UCSD-AML1 (cell line): ENCODE data around the gene TSPAN17.
A peak's percentile ranks its signal among the peaks of the same experiment; 100 is the strongest.
"Not testable (repeated sequence)": the region's sequence is repeated elsewhere in the genome, so short reads cannot be mapped to it uniquely, and the experiment has no call there.

Experiments
- DNase-seq: peaks from one replicate; lab custom pipeline; 2025; ENCODE audit not compliant: unreplicated experiment; lab: John Stamatoyannopoulos, UW

Gene TSPAN17

DNA sequence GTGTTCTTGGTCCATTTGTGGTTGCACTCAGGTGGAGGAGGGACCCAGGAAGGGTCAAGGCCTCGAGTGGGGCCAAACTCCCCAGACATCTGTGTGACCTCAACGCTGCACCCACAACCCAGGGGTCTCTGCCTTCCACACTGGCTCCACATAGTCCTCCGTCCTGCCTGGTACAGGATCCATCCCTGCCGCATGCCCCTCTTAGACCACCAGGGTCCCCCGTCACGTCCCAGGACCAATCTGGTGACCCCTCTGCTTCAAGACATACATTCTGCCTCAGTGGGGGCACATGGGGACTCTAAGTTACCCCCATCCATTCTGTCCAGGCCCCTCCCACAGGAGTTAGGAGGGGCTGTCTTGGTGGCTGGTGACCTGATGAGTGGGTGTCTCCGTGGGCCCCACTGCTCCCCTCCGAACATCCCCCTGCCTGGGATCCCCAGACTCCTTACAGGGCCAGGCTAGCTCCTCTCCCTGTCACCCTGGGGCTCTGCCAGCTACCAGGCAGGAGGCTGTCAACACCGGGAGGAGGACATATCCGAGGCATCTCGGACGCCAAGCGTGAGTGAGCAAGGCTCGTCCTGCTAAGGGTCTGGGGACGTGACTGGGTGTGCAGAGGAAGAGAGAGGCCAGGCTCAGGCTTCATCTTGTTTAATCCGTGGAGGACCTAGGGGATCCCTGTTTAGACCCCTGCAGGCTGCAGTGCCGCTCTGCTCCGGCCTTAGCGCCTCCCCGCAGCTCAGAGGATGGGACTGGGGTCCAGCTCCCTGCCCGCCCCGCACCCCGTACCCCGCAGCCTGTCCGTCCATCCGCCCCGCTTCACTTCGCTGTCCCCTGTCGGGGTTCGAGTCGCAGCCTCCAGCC lies 32.3 kb downstream of the TSPAN17 start:
- DNase-seq: no peak

DNA sequence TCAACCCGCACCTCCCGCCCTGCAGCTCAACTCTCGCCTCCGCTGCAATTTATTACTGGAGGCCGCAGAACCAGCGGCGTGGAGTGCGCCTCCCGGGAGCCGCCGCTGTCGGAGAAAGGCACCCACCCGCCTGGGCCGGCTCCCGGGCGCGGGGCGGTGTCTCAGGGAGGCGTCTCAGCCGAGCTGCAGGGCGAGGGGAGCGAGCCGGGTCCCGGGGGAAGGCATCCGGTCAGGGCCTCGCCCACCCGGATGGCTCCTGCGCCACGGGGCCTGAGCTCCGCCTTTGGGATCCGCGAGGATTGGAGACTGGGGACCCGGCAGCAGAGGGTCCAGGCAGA lies 32.9 kb downstream of the TSPAN17 start:
- no peak for DNase-seq

DNA sequence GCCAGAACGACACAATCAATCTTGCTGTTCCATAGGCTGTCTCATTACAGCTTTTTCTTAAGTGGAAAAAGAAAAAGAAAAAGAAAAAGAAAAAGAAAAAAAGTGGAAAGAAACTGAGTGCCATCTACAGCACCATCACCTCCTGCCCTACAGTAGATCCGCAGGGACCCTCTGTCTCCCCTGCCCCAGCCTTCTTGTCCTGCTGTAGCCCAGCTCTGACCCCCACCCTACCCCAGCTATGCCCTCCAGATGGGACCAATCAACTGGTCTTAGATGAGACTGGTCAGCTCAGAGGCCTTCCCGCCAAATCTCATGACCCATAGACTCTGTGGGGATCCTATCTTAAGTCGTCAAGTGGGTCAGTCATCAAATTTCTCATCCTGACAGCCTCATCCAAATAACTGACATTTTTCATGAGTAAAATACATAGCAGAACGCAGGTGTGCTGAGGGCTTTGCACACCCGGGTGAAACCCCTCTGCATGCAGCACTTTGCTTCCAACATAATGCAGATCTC lies 34.8 kb downstream of the TSPAN17 start:
- DNase-seq: no peak

DNA sequence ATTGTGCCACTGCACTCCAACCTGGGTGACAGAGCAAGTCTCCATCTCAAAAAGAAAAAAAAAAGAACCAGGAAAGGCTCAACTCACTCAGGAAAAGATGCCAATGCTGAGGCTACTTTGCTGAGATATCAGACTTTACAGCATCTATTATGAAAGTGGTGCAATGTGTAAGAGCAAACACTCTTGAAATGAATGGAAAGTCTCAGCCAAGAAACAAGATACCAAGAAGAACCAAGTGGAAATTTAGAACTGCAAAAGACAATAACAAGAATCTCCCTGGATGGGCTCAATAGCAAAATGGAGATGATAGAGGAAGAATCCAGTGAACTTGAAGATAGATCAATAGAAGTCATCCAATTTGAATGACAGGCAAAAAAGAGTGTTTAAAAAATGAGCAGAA lies 37.7 kb downstream of the TSPAN17 start:
- DNase-seq: no peak

DNA sequence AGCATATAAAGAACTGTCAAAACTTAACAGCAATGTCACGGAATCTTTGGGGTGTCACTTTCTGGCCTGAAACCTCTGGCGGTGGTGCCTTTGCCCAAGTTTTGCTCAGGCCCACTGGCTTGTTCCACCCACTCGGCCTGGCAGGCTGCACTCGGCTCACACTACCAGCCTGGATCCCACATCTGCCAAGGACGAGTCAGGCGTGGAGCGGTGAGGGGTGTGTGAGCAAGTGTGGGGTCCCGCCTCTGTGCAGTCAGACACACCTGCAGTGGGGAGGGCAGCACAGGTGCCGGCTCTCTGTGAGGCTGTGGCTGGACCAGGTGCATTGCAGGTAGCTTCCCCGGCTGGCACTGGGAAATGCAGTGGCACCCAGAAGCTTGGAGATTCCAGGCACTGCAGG lies 40.0 kb downstream of the TSPAN17 start:
- DNase-seq: no peak

DNA sequence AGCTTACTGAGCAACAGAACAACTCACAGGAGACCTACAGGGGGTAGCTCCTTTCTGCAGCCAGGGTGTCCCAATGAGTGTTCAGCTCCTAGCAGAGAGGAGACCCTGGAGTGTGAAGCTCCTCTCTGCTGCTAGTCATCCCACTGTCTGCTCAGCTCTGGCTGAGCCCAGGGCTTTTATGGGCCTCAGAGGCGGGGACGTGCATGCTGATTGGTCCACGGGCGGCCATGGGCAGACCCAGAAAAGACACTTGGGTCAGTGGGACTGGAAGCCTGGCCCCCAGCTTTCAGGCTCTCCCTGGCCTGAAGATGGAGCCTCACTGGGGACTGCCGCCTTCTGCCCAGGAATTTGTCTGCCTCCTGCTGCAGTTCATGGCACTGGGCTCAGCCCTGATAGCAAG lies 40.6 kb downstream of the TSPAN17 start:
- no peak for DNase-seq

DNA sequence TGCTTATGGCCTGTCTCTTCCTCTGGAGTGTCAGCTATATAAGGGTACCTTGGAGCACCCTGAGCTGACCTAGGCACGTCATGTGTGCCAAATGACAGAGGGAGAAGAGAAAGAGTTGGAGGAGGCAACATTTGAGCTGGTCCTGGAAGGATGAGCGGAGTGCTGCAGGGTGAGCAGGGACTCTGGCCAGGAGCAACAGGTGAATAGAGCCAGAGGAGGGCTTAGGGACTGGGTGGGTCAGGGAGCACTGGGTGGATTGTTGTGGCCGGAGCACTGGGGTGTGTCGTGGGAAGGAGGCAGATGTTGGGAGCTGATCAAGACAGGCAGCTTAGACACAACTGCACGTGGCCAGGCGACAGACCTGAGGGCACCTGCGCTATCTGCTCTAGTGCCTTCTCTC lies 43.6 kb downstream of the TSPAN17 start:
- DNase-seq: no peak

DNA sequence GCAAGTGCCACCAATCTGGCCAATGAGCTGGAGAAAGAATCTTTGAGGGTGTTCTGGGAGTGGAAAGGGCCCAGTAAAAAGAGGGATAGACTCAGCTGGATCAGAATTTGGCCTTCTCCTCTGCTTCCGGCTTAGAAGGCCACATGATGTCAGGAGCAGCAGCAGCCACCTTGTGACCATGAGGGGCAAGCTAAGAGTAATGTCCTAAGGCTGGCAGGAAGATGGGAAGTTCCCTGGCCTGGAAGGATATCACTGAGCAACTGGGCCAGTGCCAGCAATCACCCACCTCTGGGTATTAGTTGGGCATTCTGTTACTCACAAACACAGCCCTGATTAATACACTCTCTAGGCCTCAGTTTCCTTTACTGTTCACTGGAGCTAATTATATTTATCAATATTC lies 44.2 kb downstream of the TSPAN17 start:
- no peak for DNase-seq

DNA sequence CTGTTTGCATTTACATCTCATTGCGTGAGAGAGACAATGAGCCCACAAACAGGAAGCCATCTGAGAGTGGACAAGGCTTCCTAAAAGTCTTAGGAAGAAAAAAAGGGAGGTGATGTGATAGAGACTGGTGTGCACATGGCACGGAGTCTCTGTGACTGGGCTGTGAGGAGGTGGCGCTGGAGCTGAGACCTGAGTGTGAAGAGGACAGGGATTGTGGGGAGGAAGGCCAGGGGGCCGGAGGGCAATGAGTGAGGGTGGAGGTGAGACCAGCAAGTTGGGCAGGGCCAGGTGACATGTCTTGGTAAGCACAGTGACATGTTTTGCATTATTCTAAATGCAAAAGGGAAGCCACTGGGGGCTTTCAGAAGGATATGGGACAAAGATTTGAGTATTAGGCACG lies 45.0 kb downstream of the TSPAN17 start:
- no peak for DNase-seq

DNA sequence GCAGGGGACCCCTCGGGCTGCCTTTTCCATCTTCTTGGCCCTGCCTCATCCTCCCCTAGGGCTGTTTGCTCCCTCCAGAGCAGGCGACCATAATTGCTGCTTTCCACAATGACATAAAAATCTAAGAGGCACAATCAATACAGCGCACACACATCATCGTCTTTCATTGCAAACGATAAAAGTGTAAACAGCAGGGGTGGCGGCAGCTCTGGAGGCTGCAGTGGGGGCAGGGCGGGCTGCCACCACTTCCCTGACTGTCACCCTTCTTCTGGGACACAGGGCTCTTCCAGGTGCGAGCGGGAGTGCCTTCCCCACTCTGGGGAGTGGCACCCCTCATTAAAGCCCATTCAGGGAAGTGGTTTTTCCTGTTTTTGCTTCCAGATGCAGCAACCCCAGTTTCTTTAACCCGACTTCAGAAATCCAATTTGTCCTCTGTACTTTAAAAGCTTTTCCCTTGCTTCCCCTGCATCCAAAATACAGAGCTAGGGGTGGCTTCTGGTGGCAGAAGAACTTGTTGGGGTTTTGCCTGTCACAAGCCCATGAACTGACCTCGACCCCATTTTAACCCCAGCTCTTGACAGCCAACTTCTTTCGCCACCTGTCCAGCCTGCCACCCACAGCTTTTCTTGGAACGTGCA lies 45.7 kb downstream of the TSPAN17 start:
- peak; percentile 47 for DNase-seq

DNA sequence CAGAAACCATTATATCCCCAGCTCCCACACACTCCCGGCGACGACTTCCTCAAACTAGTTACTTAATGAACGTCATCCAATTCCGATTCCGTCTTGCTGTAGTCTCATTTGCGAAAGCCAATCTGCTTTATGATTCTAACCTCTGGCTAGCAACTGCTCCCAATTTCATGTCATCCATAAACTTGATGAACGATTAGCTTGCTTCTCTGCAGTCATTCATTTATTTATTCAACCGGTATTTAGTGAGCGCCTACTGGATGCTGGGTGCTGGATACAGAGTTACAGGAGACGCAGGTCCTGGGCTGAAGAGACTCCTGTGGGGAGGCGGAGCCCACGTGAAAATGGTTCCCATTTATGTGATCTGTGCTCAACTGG lies 46.2 kb downstream of the TSPAN17 start:
- no peak for DNase-seq

DNA sequence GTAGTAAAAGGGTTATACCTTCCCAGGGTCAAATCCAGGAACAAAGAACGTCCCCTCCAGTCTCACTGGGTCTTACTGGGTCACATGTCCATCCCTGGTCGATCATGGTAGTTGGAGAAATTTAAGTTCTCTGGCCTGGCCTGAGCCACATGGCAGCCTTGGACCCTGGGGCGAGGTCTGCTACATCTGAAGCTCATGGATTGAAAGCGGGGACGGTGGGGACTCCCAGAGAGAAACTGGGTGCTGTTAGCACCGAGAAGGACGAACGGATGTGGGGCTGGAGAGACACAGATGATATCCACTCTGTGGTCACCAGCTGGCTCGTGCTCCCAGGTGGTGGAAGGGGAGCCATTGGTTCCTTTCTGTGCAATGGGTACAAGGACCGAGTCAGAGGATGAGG lies 46.9 kb downstream of the TSPAN17 start:
- DNase-seq: no peak

DNA sequence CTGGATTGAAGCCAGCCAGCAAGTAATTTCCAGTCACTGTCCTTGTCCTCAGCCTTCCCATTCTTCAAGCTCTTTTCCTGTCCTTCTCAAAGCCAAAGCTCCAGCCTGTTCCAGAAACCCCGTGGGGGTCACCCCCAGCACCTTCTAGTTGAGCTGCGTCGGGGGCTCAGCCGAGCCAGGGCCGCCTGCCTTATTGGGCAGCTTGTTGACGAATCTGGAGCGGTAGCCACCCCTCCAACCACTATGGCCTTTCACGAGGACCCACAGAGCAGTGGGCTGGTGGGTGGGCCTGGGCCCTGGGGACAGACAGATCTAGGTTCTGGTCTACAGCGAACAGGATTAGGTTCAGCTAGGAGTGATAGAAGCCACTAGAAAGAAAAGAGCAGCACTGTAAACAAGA lies 47.3 kb downstream of the TSPAN17 start:
- DNase-seq: no peak

DNA sequence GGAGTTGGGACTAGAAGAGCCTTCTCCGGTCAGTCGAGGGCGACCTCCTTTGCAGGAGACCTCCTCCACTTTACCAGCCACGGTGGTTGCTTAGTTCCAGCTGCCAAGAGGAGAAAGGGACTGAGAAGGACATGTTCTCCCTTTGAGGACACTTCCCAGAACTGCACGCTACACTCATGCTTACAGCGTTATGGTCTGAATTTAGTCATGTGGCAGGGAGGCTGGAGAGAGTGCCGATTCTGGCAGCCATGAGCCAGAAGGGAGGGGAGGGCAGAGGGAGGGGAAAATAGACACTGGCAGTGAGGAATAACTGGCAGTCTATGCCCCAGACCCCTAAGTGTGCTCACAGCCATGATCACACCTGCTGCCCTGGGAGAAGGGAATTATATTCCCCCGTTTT lies 47.8 kb downstream of the TSPAN17 start:
- DNase-seq: no peak

DNA sequence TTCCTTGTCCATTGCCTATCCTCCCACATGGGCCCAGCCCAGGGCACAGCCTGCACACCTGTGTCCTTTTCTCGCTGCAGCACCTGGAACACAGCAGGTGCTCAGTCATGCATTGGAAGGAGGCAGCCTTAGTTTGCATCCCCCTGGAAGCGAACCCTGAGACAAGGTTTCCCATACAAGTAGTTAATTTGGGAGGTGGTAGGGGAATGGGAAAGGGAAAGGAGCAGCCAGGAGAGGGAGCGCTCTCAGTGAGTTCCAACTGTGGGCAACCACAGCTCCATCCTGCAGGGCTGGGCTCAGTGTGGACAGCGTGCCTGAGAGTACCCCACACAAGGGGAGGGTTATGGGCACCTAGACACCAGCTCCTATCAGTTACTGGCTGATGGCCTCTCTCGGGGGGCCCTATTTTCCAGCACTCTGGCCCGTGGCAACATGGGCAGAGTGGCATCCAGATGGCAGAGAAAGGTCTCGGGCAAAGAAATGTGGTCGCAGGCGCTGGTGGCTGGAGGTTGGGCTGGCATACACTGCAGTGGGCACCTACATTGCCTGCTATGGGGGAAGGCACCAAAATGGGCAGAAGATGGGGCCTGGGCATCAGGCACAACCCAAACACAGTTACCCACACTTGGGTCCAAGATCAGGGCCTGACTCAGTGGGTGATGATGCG lies 50.1 kb downstream of the TSPAN17 start:
- no peak for DNase-seq

DNA sequence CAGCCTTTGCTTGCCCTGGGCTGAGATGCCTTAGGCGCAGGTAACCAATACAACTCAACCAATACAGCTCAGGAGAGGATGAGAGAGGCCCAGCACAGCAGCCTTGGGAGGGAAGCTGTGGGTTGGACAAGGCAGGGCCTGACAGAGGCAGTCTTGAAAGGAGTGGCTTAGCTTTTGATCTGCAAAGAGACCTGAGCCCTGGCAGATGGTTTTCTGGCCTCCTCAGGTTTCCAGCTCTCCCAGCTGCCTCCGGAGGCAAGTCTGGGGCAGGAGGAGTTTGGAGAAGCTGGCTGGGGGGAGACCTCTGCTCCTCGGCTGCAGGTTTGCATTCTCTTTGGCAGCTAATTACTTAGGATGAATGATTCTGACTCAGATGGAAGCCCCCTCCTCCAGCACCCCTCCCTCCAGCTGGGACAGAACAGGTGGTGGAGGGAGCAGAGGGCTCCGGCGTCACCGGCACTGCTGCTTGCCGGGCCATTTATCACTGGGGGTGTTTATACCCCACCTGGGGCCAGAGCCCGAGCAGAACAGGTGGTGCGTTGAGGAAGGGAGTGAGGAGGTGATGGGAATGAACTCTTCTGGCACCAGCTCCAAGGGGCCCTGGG lies 50.8 kb downstream of the TSPAN17 start:
- no peak for DNase-seq

DNA sequence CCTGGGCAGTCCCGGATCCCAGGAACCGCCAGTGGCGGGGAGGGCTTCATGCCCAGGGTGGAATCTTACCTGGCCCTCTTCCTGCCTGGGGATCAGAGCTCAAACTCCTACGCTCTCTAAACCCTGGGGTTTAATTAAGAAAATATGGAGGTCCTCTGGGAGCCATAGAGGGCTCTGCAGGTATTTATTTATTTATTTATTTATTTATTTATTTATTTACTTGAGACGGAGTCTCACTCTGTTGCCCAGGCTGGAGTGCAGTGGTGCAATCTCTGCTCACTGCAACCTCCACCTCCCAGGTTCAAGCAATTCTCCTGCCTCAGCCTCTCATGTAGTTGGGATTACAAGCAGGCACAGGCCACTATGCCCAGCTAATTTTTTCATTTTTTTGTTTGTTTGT lies 52.2 kb downstream of the TSPAN17 start:
- not testable (repeated sequence) for DNase-seq

DNA sequence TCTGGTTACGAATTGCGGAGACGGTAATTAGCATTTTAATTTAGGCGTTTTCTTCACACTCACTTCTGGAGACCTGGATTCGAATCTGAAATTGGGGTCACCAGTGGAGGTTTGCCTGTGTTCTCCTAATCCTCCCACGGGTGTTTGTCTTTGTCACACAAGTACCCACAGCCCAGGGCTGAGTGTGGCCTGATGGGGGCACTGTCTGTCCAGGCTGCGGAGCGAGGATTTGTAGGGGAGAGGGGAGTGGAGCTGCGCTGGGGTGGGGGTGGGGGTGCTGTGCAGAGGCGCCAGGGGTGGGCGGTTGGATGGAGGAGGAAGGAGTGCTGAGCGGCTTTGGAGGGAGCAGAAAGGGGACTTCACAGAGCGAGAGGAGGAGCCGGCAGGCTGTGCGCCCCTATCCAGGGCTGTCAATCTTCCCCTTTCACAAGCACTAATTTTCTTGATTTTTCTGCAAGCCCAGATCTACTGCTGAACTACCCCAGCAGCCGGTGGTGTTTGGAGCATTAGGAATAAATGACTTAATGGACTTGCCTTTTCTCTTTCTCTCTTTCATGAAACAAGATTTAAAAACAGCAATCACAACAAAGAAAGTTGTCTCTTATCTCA lies 53.1 kb downstream of the TSPAN17 start:
- DNase-seq: peak; percentile 29

DNA sequence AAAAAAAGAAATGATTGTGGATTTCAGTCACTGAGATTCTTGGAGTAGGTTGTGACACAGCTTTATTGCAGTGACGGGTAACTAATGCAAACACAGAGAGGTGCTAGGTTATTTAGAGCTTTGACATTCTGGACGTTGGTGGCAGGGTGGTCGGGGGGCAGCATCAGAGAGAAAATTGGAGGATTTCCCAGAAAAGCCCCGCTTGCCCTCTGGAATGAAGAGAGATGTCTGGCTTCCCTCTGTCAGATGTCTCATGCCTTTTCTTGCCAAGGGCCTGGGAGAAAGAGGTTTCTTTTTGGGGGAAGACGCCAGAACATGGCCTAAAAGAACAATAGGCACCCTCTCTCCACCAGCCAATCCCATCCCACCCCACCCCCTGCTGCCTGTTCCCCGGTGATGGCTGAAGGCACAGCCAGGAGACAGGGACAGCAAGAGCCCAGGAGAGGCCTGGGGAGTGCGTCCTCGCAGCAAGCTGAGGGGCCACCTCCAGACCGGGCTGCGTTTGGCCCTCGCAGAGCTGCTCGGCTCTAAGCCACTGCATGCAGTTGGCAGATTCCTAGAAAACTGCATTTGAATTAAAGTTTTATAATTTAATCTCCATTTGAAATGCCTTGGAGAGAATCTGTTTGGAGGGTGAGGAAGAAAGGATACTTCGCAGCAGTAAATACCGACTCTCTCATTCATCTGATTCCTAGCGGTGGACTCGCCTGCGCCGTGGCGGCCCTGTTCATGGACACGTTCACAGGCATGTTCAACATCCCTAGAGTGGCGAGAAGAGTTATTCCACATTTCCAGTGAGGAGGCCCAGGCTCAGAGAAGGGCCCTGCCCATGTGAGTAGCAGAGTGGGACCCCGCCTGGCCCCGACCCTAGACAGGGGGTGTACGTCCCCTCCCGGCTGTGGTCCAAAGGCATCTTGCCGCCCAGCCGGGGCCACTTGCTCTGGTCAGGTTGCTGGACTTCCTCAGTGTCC lies 55.7 kb downstream of the TSPAN17 start:
- DNase-seq: no peak

DNA sequence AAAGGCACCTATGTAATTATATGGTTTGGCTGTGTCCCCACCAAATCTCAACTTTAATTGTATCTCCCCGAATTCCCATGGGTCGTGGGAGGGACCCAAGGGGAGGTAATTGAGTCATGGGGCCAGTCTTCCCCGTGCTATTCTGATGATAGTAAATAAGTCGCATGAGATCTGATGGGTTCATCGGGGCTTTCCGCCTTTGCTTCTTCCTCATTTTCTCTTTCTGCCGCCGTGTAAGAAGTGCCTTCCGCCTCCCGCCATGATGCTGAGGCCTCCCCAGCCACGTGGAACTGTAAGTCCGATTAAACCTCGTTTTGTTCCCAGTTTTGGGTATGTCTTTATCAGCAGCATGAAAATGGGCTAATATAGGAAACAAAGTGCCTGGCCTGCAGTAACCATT lies 56.6 kb downstream of the TSPAN17 start:
- DNase-seq: no peak
